Measurements from ENCODE around the gene HES5.
A peak's percentile ranks its signal among the peaks of the same experiment; 100 is the strongest.

The HES5 gene

DNA sequence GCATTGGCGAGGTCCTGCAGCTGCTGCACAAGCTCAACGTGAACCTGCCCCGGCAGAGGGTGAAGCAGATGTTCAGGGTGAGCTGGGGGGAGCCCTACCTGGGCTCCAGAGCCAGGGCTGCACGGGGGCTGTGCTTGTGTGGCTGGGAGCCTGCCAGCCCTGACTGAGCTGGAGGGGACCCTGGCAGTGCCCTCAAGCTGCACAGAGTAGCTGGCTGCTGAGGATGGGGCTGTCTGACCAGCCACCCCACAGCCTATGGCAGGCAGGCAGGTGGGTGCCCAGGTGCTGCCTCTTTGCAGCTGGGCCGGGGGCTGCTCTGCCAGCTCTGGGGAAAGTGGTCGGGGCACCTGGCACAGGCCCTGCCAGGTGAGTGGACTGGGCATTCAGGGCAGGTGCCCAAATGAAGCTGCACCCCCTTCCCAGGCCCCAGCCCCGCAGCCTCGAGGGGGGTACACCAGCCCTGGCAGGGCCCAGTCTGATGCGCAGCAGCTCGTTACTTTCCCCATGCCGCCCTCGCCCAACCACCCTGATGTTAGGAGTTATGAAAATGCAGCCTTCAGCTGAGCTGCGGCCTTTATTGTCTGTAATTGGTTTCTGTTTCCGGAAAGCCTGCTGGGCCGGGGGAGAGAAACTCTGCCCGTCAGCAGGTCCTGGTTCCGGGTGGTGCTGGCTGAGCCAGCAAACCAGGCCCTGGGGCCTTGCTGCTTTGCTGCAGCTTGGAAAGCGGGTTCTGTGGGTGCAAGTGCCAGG lies 49.7 kb downstream of the HES5 start:
- peaks cover 0 to 56% of the 10 kb centered on the region in 2 experiments for H3K36me3 ChIP-seq (ENCODE audit: control insufficient read depth in 1 of 2, insufficient read depth in 2 of 2, low read depth in 1 of 2, low read length in 2 of 2)
- H4K8ac ChIP-seq (ENCODE audit: low read length), result no peak overlapping the region
- no peak for DNase-seq
- no peak overlapping the region for H3K4me2 ChIP-seq (ENCODE audit: low read length, poor library complexity, severe bottlenecking)
- no peak overlapping the region for H3K4ac ChIP-seq (ENCODE audit: low read depth in 1 of 2, low read length in 2 of 2)
- no peak overlapping the region for H2BK15ac ChIP-seq (ENCODE audit: low read depth, poor library complexity, severe bottlenecking)
- H2BK120ac ChIP-seq (ENCODE audit: low read depth, low read length), result no peak overlapping the region
- no peak overlapping the region for H3K9ac ChIP-seq (ENCODE audit: low read length)
- no peak overlapping the region for H2AFZ ChIP-seq (ENCODE audit: low read depth, low read length)
- H3K23ac ChIP-seq (ENCODE audit: low read length in 2 of 2), result no peak overlapping the region
- no peak overlapping the region for H2BK12ac ChIP-seq (ENCODE audit: low read length in 2 of 2)
- H2AK5ac ChIP-seq (ENCODE audit: low read length, severe bottlenecking), result no peak overlapping the region
- H3K27me3 ChIP-seq (ENCODE audit: control insufficient read depth in 1 of 2, insufficient read depth in 1 of 2, low read length in 2 of 2), result peaks cover 0 to 22% of the 10 kb centered on the region in 2 experiments
- no peak overlapping the region for H2BK5ac ChIP-seq (ENCODE audit: low read depth, low read length, poor library complexity, severe bottlenecking)
- no peak overlapping the region for H3K4me3 ChIP-seq (ENCODE audit: insufficient read depth in 1 of 2, low read depth in 1 of 2, low read length in 2 of 2)
- no peak overlapping the region for H3K27ac ChIP-seq (ENCODE audit: low read length, poor library complexity, severe bottlenecking)
- H3K18ac ChIP-seq (ENCODE audit: low read depth in 1 of 2, low read length in 2 of 2), result no peak overlapping the region
- H3K14ac ChIP-seq (ENCODE audit: low read length in 2 of 2), result no peak overlapping the region
- 80% methylated on average over 18 of the region's 18 CpGs for WGBS
- H4K91ac ChIP-seq (ENCODE audit: low read length), result no peak overlapping the region
- peaks cover 34% of the 10 kb centered on the region for H3K4me1 ChIP-seq (ENCODE audit: control insufficient read depth, insufficient read depth, low read depth, low read length)
- H3K9me3 ChIP-seq (ENCODE audit: control insufficient read depth, low read length), result no peaks in the 10 kb centered on the region
- H3K79me1 ChIP-seq (replicated peaks; ENCODE audit: low read length, poor library complexity, severe bottlenecking), result peaks cover 11% of the 10 kb centered on the region

DNA sequence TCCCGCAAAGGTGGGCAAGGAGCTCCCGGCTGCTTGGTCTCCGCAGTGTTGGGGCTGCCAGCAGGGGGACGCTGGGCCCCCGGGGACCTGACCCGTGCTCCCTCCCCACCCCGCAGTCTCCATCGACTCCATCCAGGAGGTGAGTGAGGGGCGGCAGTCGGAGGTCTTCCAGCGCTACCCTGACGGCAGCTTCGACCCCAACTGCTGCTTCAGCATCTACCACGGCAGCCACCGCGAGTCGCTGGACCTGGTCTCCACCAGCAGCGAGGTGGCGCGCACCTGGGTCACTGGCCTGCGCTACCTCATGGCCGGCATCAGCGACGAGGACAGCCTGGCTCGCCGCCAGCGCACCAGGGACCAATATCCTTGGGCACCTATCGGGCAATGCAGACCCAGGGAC lies 50.4 kb downstream of the HES5 start:
- H3K36me3 ChIP-seq (ENCODE audit: control insufficient read depth in 1 of 2, insufficient read depth in 2 of 2, low read depth in 1 of 2, low read length in 2 of 2), result peaks cover 0 to 50% of the 10 kb centered on the region in 2 experiments
- H4K8ac ChIP-seq (ENCODE audit: low read length), result no peak overlapping the region
- H3K18ac ChIP-seq (ENCODE audit: low read depth in 1 of 2, low read length in 2 of 2), result no peak overlapping the region
- H2BK15ac ChIP-seq (ENCODE audit: low read depth, poor library complexity, severe bottlenecking), result no peak overlapping the region
- no peak overlapping the region for H2BK120ac ChIP-seq (ENCODE audit: low read depth, low read length)
- H2AFZ ChIP-seq (ENCODE audit: low read depth, low read length), result no peak overlapping the region
- H3K9me3 ChIP-seq (ENCODE audit: control insufficient read depth, low read length), result no peaks in the 10 kb centered on the region
- no peak overlapping the region for H4K91ac ChIP-seq (ENCODE audit: low read length)
- WGBS, result 92% methylated on average over 28 of the region's 28 CpGs
- no peak overlapping the region for H3K9ac ChIP-seq (ENCODE audit: low read length)
- H3K79me1 ChIP-seq (replicated peaks; ENCODE audit: low read length, poor library complexity, severe bottlenecking), result peaks cover 12% of the 10 kb centered on the region
- no peak overlapping the region for H2AK5ac ChIP-seq (ENCODE audit: low read length, severe bottlenecking)
- H3K23ac ChIP-seq (ENCODE audit: low read length in 2 of 2), result no peak overlapping the region
- no peak overlapping the region for H3K4me2 ChIP-seq (ENCODE audit: low read length, poor library complexity, severe bottlenecking)
- no peak for DNase-seq
- H3K4ac ChIP-seq (ENCODE audit: low read depth in 1 of 2, low read length in 2 of 2), result no peak overlapping the region
- H3K27ac ChIP-seq (ENCODE audit: low read length, poor library complexity, severe bottlenecking), result no peak overlapping the region
- H3K27me3 ChIP-seq (ENCODE audit: control insufficient read depth in 1 of 2, insufficient read depth in 1 of 2, low read length in 2 of 2), result peaks cover 0 to 28% of the 10 kb centered on the region in 2 experiments
- peaks cover 42% of the 10 kb centered on the region for H3K4me1 ChIP-seq (ENCODE audit: control insufficient read depth, insufficient read depth, low read depth, low read length)
- peak overlapping the region in 1 of 2 experiments; percentile 58 for H3K14ac ChIP-seq (ENCODE audit: low read length in 2 of 2)
- no peak overlapping the region for H3K4me3 ChIP-seq (ENCODE audit: insufficient read depth in 1 of 2, low read depth in 1 of 2, low read length in 2 of 2)
- no peak overlapping the region for H2BK5ac ChIP-seq (ENCODE audit: low read depth, low read length, poor library complexity, severe bottlenecking)
- H2BK12ac ChIP-seq (ENCODE audit: low read length in 2 of 2), result no peak overlapping the region

DNA sequence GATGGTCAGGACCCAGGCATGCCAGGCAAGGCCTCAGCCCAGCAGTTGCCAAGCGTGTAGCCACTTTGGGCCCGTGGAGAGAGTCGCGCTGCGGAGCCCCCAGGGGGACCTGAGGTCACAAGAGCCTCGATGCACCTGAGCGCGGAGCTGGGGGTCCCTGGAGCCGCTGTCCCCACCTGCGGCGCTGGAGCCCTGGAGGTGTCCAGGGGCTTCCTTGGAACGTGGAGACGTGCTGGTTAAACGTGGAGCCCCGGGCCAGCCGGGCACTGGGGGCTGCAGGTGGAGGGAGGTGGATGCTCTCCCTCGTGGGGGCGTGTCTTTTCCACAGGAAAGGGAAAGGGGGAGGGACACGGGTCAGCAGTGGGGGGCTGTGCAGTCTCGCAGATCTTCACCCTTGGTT lies 50.9 kb downstream of the HES5 start:
- H3K79me1 ChIP-seq (replicated peaks; ENCODE audit: low read length, poor library complexity, severe bottlenecking), result peaks cover 12% of the 10 kb centered on the region
- H3K9ac ChIP-seq (ENCODE audit: low read length), result no peak overlapping the region
- H3K18ac ChIP-seq (ENCODE audit: low read depth in 1 of 2, low read length in 2 of 2), result no peak overlapping the region
- H3K4me3 ChIP-seq (ENCODE audit: insufficient read depth in 1 of 2, low read depth in 1 of 2, low read length in 2 of 2), result no peak overlapping the region
- no peak overlapping the region for H4K8ac ChIP-seq (ENCODE audit: low read length)
- no peaks in the 10 kb centered on the region for H3K9me3 ChIP-seq (ENCODE audit: control insufficient read depth, low read length)
- no peak overlapping the region for H2BK120ac ChIP-seq (ENCODE audit: low read depth, low read length)
- DNase-seq, result no peak
- H3K4me1 ChIP-seq (ENCODE audit: control insufficient read depth, insufficient read depth, low read depth, low read length), result peaks cover 46% of the 10 kb centered on the region
- H4K91ac ChIP-seq (ENCODE audit: low read length), result no peak overlapping the region
- H3K14ac ChIP-seq (ENCODE audit: low read length in 2 of 2), result no peak overlapping the region
- H3K36me3 ChIP-seq (ENCODE audit: control insufficient read depth in 1 of 2, insufficient read depth in 2 of 2, low read depth in 1 of 2, low read length in 2 of 2), result peaks cover 0 to 45% of the 10 kb centered on the region in 2 experiments
- no peak overlapping the region for H2AFZ ChIP-seq (ENCODE audit: low read depth, low read length)
- no peak overlapping the region for H2BK15ac ChIP-seq (ENCODE audit: low read depth, poor library complexity, severe bottlenecking)
- no peak overlapping the region for H2BK12ac ChIP-seq (ENCODE audit: low read length in 2 of 2)
- no peak overlapping the region for H2BK5ac ChIP-seq (ENCODE audit: low read depth, low read length, poor library complexity, severe bottlenecking)
- no peak overlapping the region for H2AK5ac ChIP-seq (ENCODE audit: low read length, severe bottlenecking)
- no peak overlapping the region for H3K4ac ChIP-seq (ENCODE audit: low read depth in 1 of 2, low read length in 2 of 2)
- no peak overlapping the region for H3K4me2 ChIP-seq (ENCODE audit: low read length, poor library complexity, severe bottlenecking)
- WGBS, result 83% methylated on average over 18 of the region's 20 CpGs
- H3K23ac ChIP-seq (ENCODE audit: low read length in 2 of 2), result no peak overlapping the region
- no peak overlapping the region for H3K27ac ChIP-seq (ENCODE audit: low read length, poor library complexity, severe bottlenecking)
- peaks cover 0 to 28% of the 10 kb centered on the region in 2 experiments for H3K27me3 ChIP-seq (ENCODE audit: control insufficient read depth in 1 of 2, insufficient read depth in 1 of 2, low read length in 2 of 2)

All from mesenchymal stem cell (in vitro differentiated cells and primary cell).